BJ (cell line): Measurements from ENCODE around the gene ANKRD26. TPM values are rescaled to one million over a fixed set of nuclear protein-coding genes. Genes with fewer than 3 reads are reported as not detected.

Experiments
- CTCF ChIA-PET: fragments of 350-600 bp; formaldehyde crosslinking; extraction: SDS; loops from one replicate; lab custom pipeline; 2021; ENCODE audit warnings: antibody characterized with exemption, inconsistent platforms; lab: Yijun Ruan, JAX
- POLR2A ChIA-PET: fragments of 300-600 bp; sonication (Branson Sonifier 250); formaldehyde crosslinking; extraction: SDS; loops from one replicate; lab custom pipeline; 2021; ENCODE audit warnings: antibody characterized with exemption; lab: Charles Lee
- DNase-seq: peaks from one replicate; pipeline ENCODE4 v3.0.0-alpha.2; 2011; ENCODE audit warnings: low read depth
- H3K27me3 ChIP-seq: 2 replicates; pipeline ENCODE4 v1.6.0; 2011; ENCODE audit warnings: low read length; ENCODE audit not compliant: control insufficient read depth, insufficient read depth
- H3K36me3 ChIP-seq: 2 replicates; pipeline ENCODE4 v1.5.1; 2011; ENCODE audit warnings: low read length; ENCODE audit not compliant: control insufficient read depth, insufficient read depth
- H3K4me3 ChIP-seq: 2 replicates; pipeline ENCODE4 v1.5.1; 2011; ENCODE audit warnings: low read depth, mild to moderate bottlenecking, control low read depth, low read length
- CTCF ChIP-seq: IDR thresholded peaks from 2 replicates; pipeline ENCODE4 v1.5.1; 2011; ENCODE audit warnings: low read depth, mild to moderate bottlenecking, control low read depth, inconsistent platforms, low read length, moderate library complexity; ENCODE audit not compliant: insufficient read depth
- polyA plus RNA-seq: library from polyadenylated mRNA; depleted of rRNA; stranded (reverse); fragments of >200 nt; gene quantifications from 2 replicates; pipeline ENCODE4 v1.2.3, GENCODE V29; 2011

The ANKRD26 gene
- polyA plus RNA-seq, 1 experiment: 0.69 TPM

DNA sequence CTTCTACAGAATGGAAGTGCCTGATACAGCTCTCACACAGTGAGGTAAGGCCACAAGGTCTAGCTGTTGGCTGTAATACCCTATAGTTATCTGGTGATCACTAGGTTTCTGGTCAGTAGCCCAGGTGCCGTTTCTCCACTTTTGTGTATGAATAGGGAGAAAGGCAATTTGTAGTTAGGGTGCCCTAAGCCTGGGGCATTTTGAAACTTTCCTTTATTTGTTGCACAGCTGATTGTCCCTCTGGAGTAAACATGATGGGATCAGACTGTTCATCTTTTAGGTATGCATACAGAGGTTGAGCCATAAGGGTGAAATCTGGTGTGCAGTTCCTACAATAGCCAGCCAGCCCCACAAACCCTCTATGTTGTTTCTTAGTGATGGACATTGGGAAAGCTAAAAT is 112.4 kb downstream of the ANKRD26 start:
- Histone ChIP-seq H3K36me3 (no peaks in the 10 kb centered on the region), H3K4me3 (no peak overlapping the region), H3K27me3 (no peaks in the 10 kb centered on the region)
- ChIA-PET CTCF (no interaction called here), POLR2A (no interaction called here)
- DNase-seq: no peak
- no peak for TF ChIP-seq CTCF

DNA sequence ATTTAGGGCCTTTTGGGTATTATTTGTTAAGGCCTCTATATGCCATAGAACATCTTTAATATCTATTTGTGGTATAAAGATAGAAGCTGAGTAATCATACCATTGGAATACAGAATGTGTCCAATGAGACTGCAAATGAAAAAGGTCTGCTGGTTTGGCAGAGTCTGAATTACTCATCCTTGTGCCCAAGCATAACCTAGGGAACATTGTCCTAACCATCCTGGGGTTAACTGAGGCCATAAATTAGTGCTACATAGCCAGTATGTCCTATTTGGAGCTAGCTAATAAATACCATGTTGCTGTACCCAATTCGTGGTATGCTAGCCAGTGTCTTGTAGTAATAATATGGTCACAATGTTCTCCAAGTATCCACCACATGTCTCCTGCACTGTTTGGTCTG is 117.1 kb downstream of the ANKRD26 start:
- ChIA-PET POLR2A (no interaction called here), CTCF (no interaction called here)
- TF ChIP-seq CTCF: no peak
- H3K4me3 ChIP-seq: no peak overlapping the region
- H3K27me3 ChIP-seq: no peaks in the 10 kb centered on the region
- no peaks in the 10 kb centered on the region for H3K36me3 ChIP-seq
- DNase-seq: no peak

DNA sequence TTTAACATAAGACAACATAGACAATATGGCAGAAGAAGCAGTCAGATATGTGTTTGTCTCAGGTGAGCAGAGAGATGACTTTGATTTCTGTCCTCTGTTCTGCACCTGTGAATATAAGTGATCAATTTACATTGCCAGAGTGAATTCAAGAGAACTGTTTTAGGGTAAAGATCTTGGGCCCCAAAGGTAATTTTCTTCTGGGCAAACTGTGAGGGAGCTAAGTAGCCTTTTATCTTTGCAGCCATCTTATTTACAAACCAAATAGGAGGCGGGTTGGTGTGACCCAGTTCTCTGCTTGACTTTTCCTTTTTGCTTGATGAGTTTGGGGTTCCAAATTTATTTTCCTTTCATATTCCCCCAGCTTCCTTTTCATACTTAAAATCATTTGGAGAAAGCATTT is 118.2 kb downstream of the ANKRD26 start:
- Histone ChIP-seq H3K4me3 (no peak overlapping the region), H3K27me3 (no peaks in the 10 kb centered on the region), H3K36me3 (no peaks in the 10 kb centered on the region)
- TF ChIP-seq CTCF: no peak
- no peak for DNase-seq
- ChIA-PET CTCF (no interaction called here), POLR2A (no interaction called here)

- no peak for TF ChIP-seq CTCF
- Histone ChIP-seq H3K4me3 (no peak overlapping the region), H3K27me3 (no peaks in the 10 kb centered on the region), H3K36me3 (no peaks in the 10 kb centered on the region)
- DNase-seq: no peak
- POLR2A ChIA-PET: no interaction called here
- CTCF ChIA-PET: no interaction called here
Measured at GRCh38 chr10:26981232-26981824, 119.0 kb downstream of the ANKRD26 start.

GRCh38 chr10:26978519-26978918 is 121.8 kb downstream of the ANKRD26 start:
- ChIA-PET POLR2A (no interaction called here), CTCF (no interaction called here)
- Histone ChIP-seq H3K4me3 (no peak overlapping the region), H3K27me3 (no peaks in the 10 kb centered on the region), H3K36me3 (no peaks in the 10 kb centered on the region)
- DNase-seq: no peak
- no peak for TF ChIP-seq CTCF
